Measurements from ENCODE around the gene GTSE1.

DNA sequence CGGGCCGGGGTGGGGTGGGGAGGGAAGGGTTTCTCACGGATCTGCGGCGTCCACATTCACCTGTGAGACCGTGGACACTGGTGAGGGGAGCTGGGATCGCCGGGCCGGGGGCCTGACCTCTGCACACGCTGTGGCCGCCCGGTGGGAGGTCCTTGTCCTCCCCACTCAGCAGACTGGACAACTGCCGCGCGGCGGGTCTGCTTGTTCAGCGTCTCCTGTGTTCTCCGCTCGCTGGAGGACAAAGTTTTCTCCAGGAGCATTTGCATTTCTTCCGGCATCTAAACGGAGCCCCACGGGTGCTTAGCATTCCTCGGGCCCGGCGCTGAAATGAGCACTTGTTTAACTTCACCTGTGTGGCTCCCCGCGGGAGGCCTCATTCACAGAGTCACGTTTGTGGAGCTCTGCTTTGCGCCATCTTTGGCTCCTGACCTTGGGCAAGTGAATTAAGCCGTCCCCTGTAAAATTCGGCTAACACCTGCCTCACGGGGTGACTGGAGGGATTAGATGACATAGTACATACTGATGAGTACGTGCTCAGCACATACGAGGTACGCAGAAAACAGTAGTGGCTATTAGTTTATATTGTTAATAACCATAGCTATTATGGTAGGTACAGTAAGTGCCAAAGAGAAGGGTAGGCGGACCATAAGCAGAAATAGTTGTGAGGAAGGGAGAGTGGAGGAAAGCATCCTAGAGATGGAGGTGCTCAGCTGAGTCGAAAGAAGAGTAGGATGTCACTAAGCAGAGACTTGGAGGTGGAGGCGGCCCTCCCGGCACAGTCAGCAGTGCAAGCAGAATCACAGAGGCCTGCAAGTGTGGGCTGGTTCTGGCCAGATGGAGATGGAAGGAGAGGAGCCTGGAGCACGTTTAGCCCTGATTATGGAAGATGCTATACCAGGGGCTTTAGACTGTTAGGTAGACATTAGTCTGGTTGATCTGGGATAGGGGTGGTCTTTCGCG is 39.7 kb downstream of the GTSE1 start:
- TF ChIP-seq, protein P1, sequence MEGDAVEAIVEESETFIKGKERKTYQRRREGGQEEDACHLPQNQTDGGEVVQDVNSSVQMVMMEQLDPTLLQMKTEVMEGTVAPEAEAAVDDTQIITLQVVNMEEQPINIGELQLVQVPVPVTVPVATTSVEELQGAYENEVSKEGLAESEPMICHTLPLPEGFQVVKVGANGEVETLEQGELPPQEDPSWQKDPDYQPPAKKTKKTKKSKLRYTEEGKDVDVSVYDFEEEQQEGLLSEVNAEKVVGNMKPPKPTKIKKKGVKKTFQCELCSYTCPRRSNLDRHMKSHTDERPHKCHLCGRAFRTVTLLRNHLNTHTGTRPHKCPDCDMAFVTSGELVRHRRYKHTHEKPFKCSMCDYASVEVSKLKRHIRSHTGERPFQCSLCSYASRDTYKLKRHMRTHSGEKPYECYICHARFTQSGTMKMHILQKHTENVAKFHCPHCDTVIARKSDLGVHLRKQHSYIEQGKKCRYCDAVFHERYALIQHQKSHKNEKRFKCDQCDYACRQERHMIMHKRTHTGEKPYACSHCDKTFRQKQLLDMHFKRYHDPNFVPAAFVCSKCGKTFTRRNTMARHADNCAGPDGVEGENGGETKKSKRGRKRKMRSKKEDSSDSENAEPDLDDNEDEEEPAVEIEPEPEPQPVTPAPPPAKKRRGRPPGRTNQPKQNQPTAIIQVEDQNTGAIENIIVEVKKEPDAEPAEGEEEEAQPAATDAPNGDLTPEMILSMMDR (IDR thresholded peaks at IDR 0.05) = no peak
- TF ChIP-seq POLR2A (IDR thresholded peaks at IDR 0.05) = no peak
